Peyer's patch (tissue), 4 donors: ENCODE measurements around the gene ATOH7.
"Not testable (repeated sequence)": the region's sequence is repeated elsewhere in the genome, so short reads cannot be mapped to it uniquely, and the experiment has no call there.

ENCODE experiments used
- POLR2A ChIP-seq, 2 donors: fragments of 450-650 bp; IDR thresholded peaks; one replicate each; pipeline ENCODE4 v1.5.1; 2017; ENCODE audit warnings: antibody characterized with exemption in 2 of 2, mild to moderate bottlenecking in 2 of 2, moderate library complexity in 2 of 2
- TF ChIP-seq, protein P1 (sequence below), 6 experiments: fragments of 450-650 bp in 4 of 6; fragments of 200-600 bp in 2 of 6; sonication (generic) in 1 of 6; IDR thresholded peaks; one replicate each; pipeline ENCODE4 v1.5.1; 2017 to 2019; ENCODE audit warnings: antibody characterized with exemption in 6 of 6, mild to moderate bottlenecking in 3 of 6, moderate library complexity in 1 of 6

DNA sequence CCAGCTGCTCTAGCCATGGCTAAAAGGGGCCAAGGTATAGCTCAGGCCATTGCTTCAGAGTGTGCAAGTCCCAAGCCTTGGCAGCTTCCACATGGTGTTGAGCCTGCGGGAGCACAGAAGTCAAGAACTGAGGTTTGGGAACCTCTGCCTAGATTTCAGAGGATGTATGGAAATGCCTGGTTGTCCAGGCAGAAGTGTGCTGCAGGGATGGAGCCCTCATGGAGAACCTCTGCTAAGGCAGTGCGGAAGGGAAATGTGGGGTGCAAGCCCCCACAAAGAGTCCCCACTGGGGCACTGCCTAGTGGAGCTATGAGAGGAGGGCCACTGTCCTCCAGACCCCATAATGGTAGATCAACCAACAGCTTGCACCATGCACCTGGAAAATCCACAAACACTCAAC is 45.9 kb upstream of the ATOH7 start:
- not testable (repeated sequence) for TF ChIP-seq POLR2A (IDR thresholded peaks at IDR 0.05)
- TF ChIP-seq, protein P1, sequence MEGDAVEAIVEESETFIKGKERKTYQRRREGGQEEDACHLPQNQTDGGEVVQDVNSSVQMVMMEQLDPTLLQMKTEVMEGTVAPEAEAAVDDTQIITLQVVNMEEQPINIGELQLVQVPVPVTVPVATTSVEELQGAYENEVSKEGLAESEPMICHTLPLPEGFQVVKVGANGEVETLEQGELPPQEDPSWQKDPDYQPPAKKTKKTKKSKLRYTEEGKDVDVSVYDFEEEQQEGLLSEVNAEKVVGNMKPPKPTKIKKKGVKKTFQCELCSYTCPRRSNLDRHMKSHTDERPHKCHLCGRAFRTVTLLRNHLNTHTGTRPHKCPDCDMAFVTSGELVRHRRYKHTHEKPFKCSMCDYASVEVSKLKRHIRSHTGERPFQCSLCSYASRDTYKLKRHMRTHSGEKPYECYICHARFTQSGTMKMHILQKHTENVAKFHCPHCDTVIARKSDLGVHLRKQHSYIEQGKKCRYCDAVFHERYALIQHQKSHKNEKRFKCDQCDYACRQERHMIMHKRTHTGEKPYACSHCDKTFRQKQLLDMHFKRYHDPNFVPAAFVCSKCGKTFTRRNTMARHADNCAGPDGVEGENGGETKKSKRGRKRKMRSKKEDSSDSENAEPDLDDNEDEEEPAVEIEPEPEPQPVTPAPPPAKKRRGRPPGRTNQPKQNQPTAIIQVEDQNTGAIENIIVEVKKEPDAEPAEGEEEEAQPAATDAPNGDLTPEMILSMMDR (IDR thresholded peaks at IDR 0.05), result not testable (repeated sequence)
